IgD-negative memory B cell (primary cell): ENCODE measurements around the gene C11orf24. TPM values are rescaled to one million over a fixed set of nuclear protein-coding genes. Genes with fewer than 3 reads are reported as not detected.
A peak's percentile ranks its signal among the peaks of the same experiment; 100 is the strongest.
"Not testable (repeated sequence)": the region's sequence is repeated elsewhere in the genome, so short reads cannot be mapped to it uniquely, and the experiment has no call there.

Experiments
- H3K27ac Mint-ChIP-seq, 3 donors: one replicate each; pipeline ENCODE4 v1.8.0; 2020 to 2022; ENCODE audit warnings: mild to moderate bottlenecking in 3 of 3, mixed read lengths in 3 of 3, moderate library complexity in 1 of 3
- H3K27me3 Mint-ChIP-seq: one replicate; pipeline ENCODE4 v1.8.0; 2021; ENCODE audit warnings: mixed read lengths
- H3K36me3 Mint-ChIP-seq: one replicate; pipeline ENCODE4 v1.8.0; 2020; ENCODE audit warnings: mild to moderate bottlenecking, mixed read lengths
- H3K4me1 Mint-ChIP-seq, 3 donors: one replicate each; pipeline ENCODE4 v1.8.0; 2020 to 2022; ENCODE audit warnings: mixed read lengths in 3 of 3, mild to moderate bottlenecking in 1 of 3
- H3K4me3 Mint-ChIP-seq, 4 donors: one replicate each; pipeline ENCODE4 v1.8.0; 2020 to 2022; ENCODE audit warnings: mild to moderate bottlenecking in 4 of 4, mixed read lengths in 4 of 4, moderate library complexity in 3 of 4
- H3K9me3 Mint-ChIP-seq, 3 donors: one replicate each; pipeline ENCODE4 v1.8.0; 2020 to 2021; ENCODE audit warnings: mixed read lengths in 3 of 3, mild to moderate bottlenecking in 1 of 3
- polyA plus RNA-seq: library from polyadenylated mRNA; unstranded; fragments of 300-500 nt; fragmentation: Illumina TruSeq; gene quantifications from one replicate; pipeline ENCODE4 v1.2.3, GENCODE V29; 2021

C11orf24 gene
- polyA plus RNA-seq, 1 donor from 2014 or later: 40.5 TPM

DNA sequence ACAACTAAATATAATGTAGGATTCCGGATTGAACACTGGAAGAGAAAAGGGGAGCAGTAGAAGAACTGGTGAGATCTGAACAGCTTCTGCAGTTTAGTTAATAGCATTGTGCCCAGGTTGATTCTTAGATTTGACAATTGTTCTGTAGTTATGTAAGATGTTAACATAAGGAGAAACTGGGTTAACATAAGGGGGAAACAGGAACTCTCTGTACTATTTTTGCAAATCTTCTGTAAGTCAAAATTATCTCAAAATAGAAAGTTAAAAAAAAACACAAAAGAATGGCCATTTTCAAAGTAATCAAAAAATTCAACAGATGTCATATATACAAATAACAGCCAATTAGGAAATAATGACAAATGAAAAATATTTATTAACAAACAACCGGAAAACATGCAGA is 21.9 kb upstream of the C11orf24 start:
- Mint-ChIP-seq H3K9me3 (peaks cover 0 to 3% (median 0%) of the 10 kb centered on the region in 3 donors), H3K27ac (peak overlapping the region in 2 of 3 donors; percentile 11 to 73), H3K36me3 (peaks cover 2% of the 10 kb centered on the region), H3K4me3 (peak overlapping the region; percentile 48 to 92 (median 72)), H3K27me3 (no peaks in the 10 kb centered on the region), H3K4me1 (peaks cover 16 to 30% (median 19%) of the 10 kb centered on the region in 3 donors)

DNA sequence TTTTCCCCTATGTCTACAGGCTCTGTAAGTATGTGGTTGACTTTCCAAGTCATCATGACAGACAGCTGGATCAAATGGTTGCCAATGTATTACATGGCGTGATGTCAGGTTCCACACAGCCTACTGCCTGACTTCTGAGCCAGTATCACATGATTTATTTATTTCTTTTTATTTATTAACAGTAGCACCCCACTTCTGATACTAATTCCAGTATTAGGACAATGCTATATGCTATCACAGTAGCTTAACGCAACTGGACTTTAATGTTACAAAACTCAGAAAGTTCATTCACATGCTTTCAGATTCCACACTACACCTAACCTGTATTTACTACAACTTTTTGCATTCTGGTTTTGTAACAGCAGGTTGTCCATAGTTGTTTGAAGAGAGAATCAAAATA is 17.7 kb upstream of the C11orf24 start:
- H3K27ac Mint-ChIP-seq: no peak overlapping the region
- H3K4me1 Mint-ChIP-seq: peaks cover 13 to 23% (median 19%) of the 10 kb centered on the region in 3 donors
- peaks cover 0 to 6% (median 3%) of the 10 kb centered on the region in 3 donors for H3K9me3 Mint-ChIP-seq
- H3K4me3 Mint-ChIP-seq: no peak overlapping the region
- no peaks in the 10 kb centered on the region for H3K27me3 Mint-ChIP-seq
- peaks cover 2% of the 10 kb centered on the region for H3K36me3 Mint-ChIP-seq

DNA sequence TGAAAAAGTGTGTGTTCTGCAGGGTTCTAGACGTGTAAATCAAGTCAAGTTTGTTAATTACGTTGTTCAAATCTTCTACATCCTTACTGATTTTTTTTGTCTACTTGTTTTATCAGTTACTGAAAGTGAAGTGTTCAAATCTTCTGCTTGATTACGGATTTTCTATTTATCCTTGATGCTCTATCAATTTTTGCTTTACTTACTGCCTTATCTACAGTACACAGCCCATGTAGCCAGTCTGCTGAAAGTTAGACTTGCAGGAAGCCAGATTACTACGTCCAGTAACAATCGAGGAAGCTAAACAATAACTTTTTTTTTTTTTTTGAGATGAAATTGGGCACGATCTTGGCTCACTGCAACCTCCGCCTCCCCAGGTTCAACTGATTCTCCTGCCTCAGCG is 15.6 kb upstream of the C11orf24 start:
- H3K27me3 Mint-ChIP-seq: no peaks in the 10 kb centered on the region
- H3K27ac Mint-ChIP-seq: no peak overlapping the region
- H3K4me1 Mint-ChIP-seq: peaks cover 8 to 19% (median 10%) of the 10 kb centered on the region in 3 donors
- H3K36me3 Mint-ChIP-seq: peaks cover 2% of the 10 kb centered on the region
- H3K9me3 Mint-ChIP-seq: peaks cover 2 to 10% (median 3%) of the 10 kb centered on the region in 3 donors
- no peak overlapping the region for H3K4me3 Mint-ChIP-seq

GRCh38 chr11:68284588-68284987 is 12.8 kb upstream of the C11orf24 start:
- H3K9me3 Mint-ChIP-seq: peaks cover under 1 to 10% (median 2%) of the 10 kb centered on the region in 3 donors
- not testable (repeated sequence) for H3K36me3 Mint-ChIP-seq, H3K27ac Mint-ChIP-seq, H3K4me3 Mint-ChIP-seq, H3K27me3 Mint-ChIP-seq
- H3K4me1 Mint-ChIP-seq: peaks cover 16 to 32% (median 17%) of the 10 kb centered on the region in 3 donors

DNA sequence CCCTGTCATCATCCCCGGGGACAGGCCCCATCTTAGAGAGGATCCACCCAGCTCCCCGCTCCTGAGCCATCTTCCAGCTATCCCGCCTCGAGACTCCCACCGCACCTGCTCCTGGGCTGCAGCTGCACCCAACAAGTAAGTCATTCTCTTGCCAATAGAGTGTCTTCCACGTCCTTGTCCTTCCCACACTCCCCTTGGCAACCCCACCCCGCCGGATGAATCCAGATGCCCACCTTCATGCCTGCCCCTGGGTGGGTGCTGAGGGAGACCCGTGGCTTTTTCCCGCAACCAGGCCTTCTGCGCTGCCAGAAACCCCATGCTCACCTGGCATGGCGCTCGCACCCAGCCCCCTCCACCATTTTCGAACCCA is 11.1 kb upstream of the C11orf24 start:
- H3K4me1 Mint-ChIP-seq: peaks cover 16 to 33% (median 17%) of the 10 kb centered on the region in 3 donors
- peaks cover 0 to 10% (median 2%) of the 10 kb centered on the region in 3 donors for H3K9me3 Mint-ChIP-seq
- no peaks in the 10 kb centered on the region for H3K36me3 Mint-ChIP-seq
- peak overlapping the region; percentile 22 to 63 (median 53) for H3K27ac Mint-ChIP-seq
- peak overlapping the region in 3 of 4 donors; percentile 8 to 79 (median 75) for H3K4me3 Mint-ChIP-seq
- no peaks in the 10 kb centered on the region for H3K27me3 Mint-ChIP-seq

GRCh38 chr11:68282141-68282860 is 10.5 kb upstream of the C11orf24 start:
- Mint-ChIP-seq H3K36me3 (no peaks in the 10 kb centered on the region), H3K4me1 (peaks cover 16 to 33% (median 17%) of the 10 kb centered on the region in 3 donors), H3K27ac (peak overlapping the region; percentile 22 to 63 (median 54)), H3K27me3 (no peaks in the 10 kb centered on the region), H3K9me3 (peaks cover 0 to 10% (median 2%) of the 10 kb centered on the region in 3 donors), H3K4me3 (peak overlapping the region; percentile 8 to 79 (median 62))

- H3K4me3 Mint-ChIP-seq: no peak overlapping the region
- no peak overlapping the region for H3K27ac Mint-ChIP-seq
These were observed 7.9 kb upstream of the C11orf24 start for GRCh38 chr11:68279676-68280075.

GRCh38 chr11:68276861-68277260 is 5.1 kb upstream of the C11orf24 start:
- Mint-ChIP-seq H3K4me3 (peak overlapping the region in 1 of 4 donors; percentile 14), H3K27ac (peak overlapping the region in 1 of 3 donors; percentile 99), H3K27me3 (no peaks in the 10 kb centered on the region), H3K9me3 (peaks cover 2 to 4% (median 2%) of the 10 kb centered on the region in 3 donors), H3K4me1 (peaks cover 16 to 28% (median 16%) of the 10 kb centered on the region in 3 donors), H3K36me3 (no peaks in the 10 kb centered on the region)

More at GRCh38 chr11:68279676-68280075, 7.9 kb upstream of the C11orf24 start:
- H3K4me1 Mint-ChIP-seq: peaks cover 16 to 30% (median 17%) of the 10 kb centered on the region in 3 donors
- peaks cover 2 to 6% (median 4%) of the 10 kb centered on the region in 3 donors for H3K9me3 Mint-ChIP-seq
- H3K27me3 Mint-ChIP-seq: no peaks in the 10 kb centered on the region
- no peaks in the 10 kb centered on the region for H3K36me3 Mint-ChIP-seq

GRCh38 chr11:68275721-68276507 is 4.1 kb upstream of the C11orf24 start:
- peak overlapping the region in 1 of 3 donors; percentile 99 for H3K27ac Mint-ChIP-seq
- H3K4me1 Mint-ChIP-seq: peaks cover 14 to 28% (median 15%) of the 10 kb centered on the region in 3 donors
- H3K36me3 Mint-ChIP-seq: no peaks in the 10 kb centered on the region
- no peaks in the 10 kb centered on the region for H3K27me3 Mint-ChIP-seq
- peak overlapping the region in 1 of 4 donors; percentile 14 for H3K4me3 Mint-ChIP-seq
- peaks cover 2 to 4% (median 2%) of the 10 kb centered on the region in 3 donors for H3K9me3 Mint-ChIP-seq

- Mint-ChIP-seq H3K4me3 (peak overlapping the region in 1 of 4 donors; percentile 93), H3K4me1 (peaks cover 25 to 31% (median 29%) of the 10 kb centered on the region in 3 donors), H3K27me3 (no peaks in the 10 kb centered on the region), H3K27ac (peak overlapping the region; percentile 98 to 99 (median 99)), H3K36me3 (no peaks in the 10 kb centered on the region), H3K9me3 (peaks cover 2 to 4% (median 2%) of the 10 kb centered on the region in 3 donors)
These were observed 2.5 kb upstream of the C11orf24 start for GRCh38 chr11:68274306-68274705.

GRCh38 chr11:68273026-68273738 is 1.4 kb upstream of the C11orf24 start:
- peak overlapping the region; percentile 98 to 99 (median 99) for H3K27ac Mint-ChIP-seq
- H3K4me1 Mint-ChIP-seq: peaks cover 28 to 39% (median 37%) of the 10 kb centered on the region in 3 donors
- peaks cover 2 to 4% (median 2%) of the 10 kb centered on the region in 3 donors for H3K9me3 Mint-ChIP-seq
- no peaks in the 10 kb centered on the region for H3K36me3 Mint-ChIP-seq
- H3K27me3 Mint-ChIP-seq: no peaks in the 10 kb centered on the region
- peak overlapping the region; percentile 92 to 98 (median 95) for H3K4me3 Mint-ChIP-seq

- H3K4me1 Mint-ChIP-seq: peaks cover 43 to 56% (median 46%) of the 10 kb centered on the region in 3 donors
- peak overlapping the region; percentile 92 to 97 (median 94) for H3K4me3 Mint-ChIP-seq
- peak overlapping the region; percentile 91 to 99 (median 96) for H3K27ac Mint-ChIP-seq
- H3K27me3 Mint-ChIP-seq: peaks cover 2% of the 10 kb centered on the region
- H3K9me3 Mint-ChIP-seq: peaks cover 2 to 4% (median 2%) of the 10 kb centered on the region in 3 donors
- H3K36me3 Mint-ChIP-seq: peaks cover 6% of the 10 kb centered on the region
These were observed 571 bp downstream of the C11orf24 start for GRCh38 chr11:68271023-68271780.

GRCh38 chr11:68270196-68271022 is 1.4 kb downstream of the C11orf24 start:
- peaks cover 0 to 4% (median 0%) of the 10 kb centered on the region in 3 donors for H3K9me3 Mint-ChIP-seq
- peaks cover 43 to 60% (median 49%) of the 10 kb centered on the region in 3 donors for H3K4me1 Mint-ChIP-seq
- H3K36me3 Mint-ChIP-seq: peaks cover 6% of the 10 kb centered on the region
- H3K27ac Mint-ChIP-seq: peak overlapping the region; percentile 88 to 99 (median 91)
- peaks cover 2% of the 10 kb centered on the region for H3K27me3 Mint-ChIP-seq
- H3K4me3 Mint-ChIP-seq: peak overlapping the region; percentile 92 to 97 (median 94)
